Measurements from ENCODE around the gene ZNF547. TPM values are rescaled to one million over a fixed set of nuclear protein-coding genes. Genes with fewer than 3 reads are reported as not detected.
A peak's percentile ranks its signal among the peaks of the same experiment; 100 is the strongest.

The ZNF547 gene
- total and polyA plus RNA-seq, 2 donors (not counting 3 experiments of a cell fraction or from before 2014, with no cell fraction given) = 1.9 to 2.7 TPM

DNA sequence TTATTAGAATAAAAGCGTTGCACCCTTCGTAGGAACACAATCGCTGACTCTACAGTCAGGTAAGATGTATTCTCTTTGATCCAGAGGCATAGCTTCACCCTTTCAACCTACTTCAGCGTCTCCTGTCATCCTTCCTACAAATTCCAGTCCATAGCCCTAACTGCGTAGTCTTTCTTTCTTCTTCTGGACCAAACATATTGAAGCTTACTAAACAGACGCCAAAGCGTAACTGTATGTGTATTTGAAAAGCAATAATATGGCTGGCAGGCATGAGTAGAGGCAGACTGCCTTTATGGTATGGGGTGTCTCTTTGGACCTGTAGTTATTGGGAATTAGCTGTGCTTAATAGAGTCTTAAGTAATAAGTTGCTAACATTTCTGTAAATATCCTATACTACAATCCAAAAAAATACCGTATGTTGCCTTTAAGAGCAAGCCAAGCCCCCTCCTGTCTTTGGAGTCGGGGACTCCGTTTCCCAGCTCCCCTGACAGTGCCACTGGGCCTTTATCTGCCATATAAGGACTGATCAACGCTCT is 25.9 kb downstream of the ZNF547 start:
- dilution Hi-C loops (cut with MboI; ENCODE audit: extremely low pct_ligation_motif_present, low sequenced_read_pairs) = loop anchor here (10.0 kb wide), 1 partner anchor 204 kb away; no protein-coding TSS in a partner anchor
- intact Hi-C loops (cut with micrococcal nuclease) = loop anchor here (1.0 kb wide), 7 partner anchors 22 to 225 kb away; partner anchors contain the start of genes TRAPPC2B, ZNF134, ZNF17 and ZNF304

More for the DNA sequence above, 25.9 kb downstream of the ZNF547 start:
- Histone ChIP-seq H3K4me2 (ENCODE audit: insufficient read depth, low read length) (peak overlapping the region; percentile 32), H3K9me1 (replicated peaks; ENCODE audit: control insufficient read depth, extremely low read depth, insufficient read depth, low read length) (no peaks in the 10 kb centered on the region), H4K20me1 (replicated peaks; ENCODE audit: control insufficient read depth, extremely low read depth, insufficient read depth, low read length) (no peaks in the 10 kb centered on the region), H3K27me3 (ENCODE audit: control insufficient read depth in 2 of 2, insufficient read depth in 2 of 2, low read length in 2 of 2) (no peaks in the 10 kb centered on the region), H2AFZ (ENCODE audit: low read depth, low read length) (peak overlapping the region; percentile 97), H3K9ac (replicated peaks; ENCODE audit: extremely low read depth, insufficient read depth, low read length) (peak overlapping the region; percentile 2), H3K4me3 (replicated peaks in 1 of 3; ENCODE audit: insufficient read depth in 1 of 3, low read depth in 1 of 3, low read length in 3 of 3) (peak overlapping the region in 2 of 3 experiments; percentile 9 to 73), H3K27ac (ENCODE audit: insufficient read depth, low read depth, low read length) (no peak overlapping the region), H3K36me3 (ENCODE audit: control insufficient read depth in 2 of 2, extremely low read depth in 1 of 2, insufficient read depth in 2 of 2, low read length in 2 of 2) (peaks cover 0 to 3% of the 10 kb centered on the region in 2 experiments), H3K4me1 (ENCODE audit: control insufficient read depth, extremely low read depth, insufficient read depth, low read length) (peaks cover 10% of the 10 kb centered on the region), H3K9me3 (replicated peaks; ENCODE audit: control insufficient read depth, insufficient read depth, low read length) (no peaks in the 10 kb centered on the region), H3K79me2 (ENCODE audit: control insufficient read depth, insufficient read depth, low read length) (peaks cover 3% of the 10 kb centered on the region)
- TF ChIP-seq FOS (IDR thresholded peaks at IDR 0.05; ENCODE audit: borderline replicate concordance, insufficient read depth, low read length) = no peak
- no peak for TF ChIP-seq POLR2A (IDR thresholded peaks at IDR 0.05; ENCODE audit: low read depth, low read length)
- TF ChIP-seq, protein P1, sequence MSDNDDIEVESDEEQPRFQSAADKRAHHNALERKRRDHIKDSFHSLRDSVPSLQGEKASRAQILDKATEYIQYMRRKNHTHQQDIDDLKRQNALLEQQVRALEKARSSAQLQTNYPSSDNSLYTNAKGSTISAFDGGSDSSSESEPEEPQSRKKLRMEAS (IDR thresholded peaks at IDR 0.05; ENCODE audit: insufficient read depth, insufficient read length) = no peak
- TF ChIP-seq, protein P2, sequence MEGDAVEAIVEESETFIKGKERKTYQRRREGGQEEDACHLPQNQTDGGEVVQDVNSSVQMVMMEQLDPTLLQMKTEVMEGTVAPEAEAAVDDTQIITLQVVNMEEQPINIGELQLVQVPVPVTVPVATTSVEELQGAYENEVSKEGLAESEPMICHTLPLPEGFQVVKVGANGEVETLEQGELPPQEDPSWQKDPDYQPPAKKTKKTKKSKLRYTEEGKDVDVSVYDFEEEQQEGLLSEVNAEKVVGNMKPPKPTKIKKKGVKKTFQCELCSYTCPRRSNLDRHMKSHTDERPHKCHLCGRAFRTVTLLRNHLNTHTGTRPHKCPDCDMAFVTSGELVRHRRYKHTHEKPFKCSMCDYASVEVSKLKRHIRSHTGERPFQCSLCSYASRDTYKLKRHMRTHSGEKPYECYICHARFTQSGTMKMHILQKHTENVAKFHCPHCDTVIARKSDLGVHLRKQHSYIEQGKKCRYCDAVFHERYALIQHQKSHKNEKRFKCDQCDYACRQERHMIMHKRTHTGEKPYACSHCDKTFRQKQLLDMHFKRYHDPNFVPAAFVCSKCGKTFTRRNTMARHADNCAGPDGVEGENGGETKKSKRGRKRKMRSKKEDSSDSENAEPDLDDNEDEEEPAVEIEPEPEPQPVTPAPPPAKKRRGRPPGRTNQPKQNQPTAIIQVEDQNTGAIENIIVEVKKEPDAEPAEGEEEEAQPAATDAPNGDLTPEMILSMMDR (IDR thresholded peaks at IDR 0.05; ENCODE audit: extremely low read depth in 1 of 2, insufficient read depth in 1 of 2, low read depth in 1 of 2, low read length in 2 of 2) = no peak
- no peak for TF ChIP-seq EZH2 (IDR thresholded peaks at IDR 0.05; ENCODE audit: borderline replicate concordance, low read depth, low read length, severe bottlenecking)
- no peak for TF ChIP-seq POLR2AphosphoS5 (IDR thresholded peaks at IDR 0.05; ENCODE audit: insufficient read depth, low read depth, low read length)
- no peak for TF ChIP-seq MYC (IDR thresholded peaks at IDR 0.05; ENCODE audit: low read depth, low read length)
- TF ChIP-seq GATA2 (IDR thresholded peaks at IDR 0.05; ENCODE audit: insufficient read depth, insufficient read length, low read depth, low read length) = no peak
- TF ChIP-seq JUN (IDR thresholded peaks at IDR 0.05; ENCODE audit: borderline replicate concordance, insufficient read depth, insufficient read length, low read depth) = no peak
- no peak for DNase-seq (ENCODE audit: low read depth, low spot score)
- no peak for FAIRE-seq
- ChIA-PET CTCF (interaction anchor here (0.8 to 1.1 kb wide), 6 partner anchors 21 to 98 kb away, joined by 3 to 5 read pairs (median 4); partner anchors contain the start of genes ZNF304 and ZNF419), POLR2A (interaction anchor here (0.7 kb wide), 1 partner anchor 39 kb away, joined by 3 read pairs; no protein-coding TSS in a partner anchor)
- BruUV-seq (replicated peaks) = TSS peak; percentile 85

Data from endothelial cell of umbilical vein (primary cell).